Breast epithelium (tissue), 3 donors: ENCODE results near the gene RAB5B.
A peak's percentile ranks its signal among the peaks of the same experiment; 100 is the strongest.

Experiments used
- CTCF ChIP-seq, 3 donors: fragments of 450-650 bp; IDR thresholded peaks; one replicate each; pipeline ENCODE4 v1.5.1; 2016 to 2017; ENCODE audit warnings: antibody characterized with exemption in 3 of 3, mild to moderate bottlenecking in 3 of 3, moderate library complexity in 3 of 3
- POLR2A ChIP-seq: fragments of 450-650 bp; IDR thresholded peaks from one replicate; pipeline ENCODE4 v1.6.1; 2016; ENCODE audit warnings: antibody characterized with exemption, mild to moderate bottlenecking, moderate library complexity

GRCh38 chr12:55955800-55956508, 17.9 kb upstream of the RAB5B start:
- TF ChIP-seq CTCF (IDR thresholded peaks at IDR 0.05) (peak in 1 of 3 donors; percentile 13), POLR2A (no peak)
